ENCODE results near the gene GPR52.
A peak's percentile ranks its signal among the peaks of the same experiment; 100 is the strongest.

GPR52 gene

DNA sequence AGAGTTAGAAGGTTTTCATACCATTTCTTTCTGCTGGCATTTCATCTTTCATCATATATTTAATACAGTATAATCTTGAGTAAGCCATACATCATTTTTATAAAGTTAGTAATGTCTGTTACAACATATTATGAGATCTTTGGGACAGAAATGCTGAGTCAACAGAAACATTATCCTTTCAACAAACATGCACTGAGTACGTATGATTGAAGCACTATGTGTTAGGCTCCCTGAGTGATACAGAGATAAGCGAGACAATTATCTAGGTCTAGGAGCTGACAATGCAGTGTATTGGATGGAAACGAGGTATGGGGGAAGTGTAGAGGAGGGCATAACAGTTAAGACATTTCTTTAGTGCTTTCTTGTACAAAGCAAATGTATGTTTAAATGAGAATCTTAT lies 19.7 kb upstream of the GPR52 start:
- no peaks in the 10 kb centered on the region for H3K4me1 ChIP-seq (ENCODE audit: control insufficient read depth, insufficient read depth, low read length)
- TF ChIP-seq SETDB1 (IDR thresholded peaks at IDR 0.05; ENCODE audit: insufficient read length, low read length) = no peak
- no peak for TF ChIP-seq ZNF350 (tag by site-specific recombination; IDR thresholded peaks at IDR 0.05)
- peak; percentile 80; the same call in 1 of the 2 replicates for TF ChIP-seq TRIM28 (IDR thresholded peaks at IDR 0.05; ENCODE audit: borderline replicate concordance, low read length)
- TF ChIP-seq ZBTB17 (tag by site-specific recombination; IDR thresholded peaks at IDR 0.05) = peak; percentile 37; the same call in 1 of the 2 replicates
- no peak overlapping the region for H3K4me3 ChIP-seq (ENCODE audit: low read depth, low read length)
- H3K27ac ChIP-seq (ENCODE audit: extremely low read depth, low read depth, low read length) = no peak overlapping the region
- no peaks in the 10 kb centered on the region for H3K9me3 ChIP-seq (ENCODE audit: control insufficient read depth, insufficient read depth, low read depth, low read length)
- POLR2A ChIA-PET = no interaction called here
- CTCF ChIA-PET = interaction anchor here (2.3 to 2.5 kb wide), 2 partner anchors 15 to 165 kb away, joined by 5 to 7 read pairs; no protein-coding TSS in a partner anchor
- H3K36me3 ChIP-seq (ENCODE audit: control insufficient read depth in 2 of 2, insufficient read depth in 1 of 2, low read length in 2 of 2) = no peaks in the 10 kb centered on the region

- Histone ChIP-seq H3K4me3 (ENCODE audit: low read depth, low read length) (no peak overlapping the region), H3K27ac (ENCODE audit: extremely low read depth, low read depth, low read length) (no peak overlapping the region), H3K36me3 (ENCODE audit: control insufficient read depth in 2 of 2, insufficient read depth in 1 of 2, low read length in 2 of 2) (no peaks in the 10 kb centered on the region), H3K9me3 (ENCODE audit: control insufficient read depth, insufficient read depth, low read depth, low read length) (no peaks in the 10 kb centered on the region), H3K4me1 (ENCODE audit: control insufficient read depth, insufficient read depth, low read length) (no peaks in the 10 kb centered on the region)
- TF ChIP-seq, protein P1, sequence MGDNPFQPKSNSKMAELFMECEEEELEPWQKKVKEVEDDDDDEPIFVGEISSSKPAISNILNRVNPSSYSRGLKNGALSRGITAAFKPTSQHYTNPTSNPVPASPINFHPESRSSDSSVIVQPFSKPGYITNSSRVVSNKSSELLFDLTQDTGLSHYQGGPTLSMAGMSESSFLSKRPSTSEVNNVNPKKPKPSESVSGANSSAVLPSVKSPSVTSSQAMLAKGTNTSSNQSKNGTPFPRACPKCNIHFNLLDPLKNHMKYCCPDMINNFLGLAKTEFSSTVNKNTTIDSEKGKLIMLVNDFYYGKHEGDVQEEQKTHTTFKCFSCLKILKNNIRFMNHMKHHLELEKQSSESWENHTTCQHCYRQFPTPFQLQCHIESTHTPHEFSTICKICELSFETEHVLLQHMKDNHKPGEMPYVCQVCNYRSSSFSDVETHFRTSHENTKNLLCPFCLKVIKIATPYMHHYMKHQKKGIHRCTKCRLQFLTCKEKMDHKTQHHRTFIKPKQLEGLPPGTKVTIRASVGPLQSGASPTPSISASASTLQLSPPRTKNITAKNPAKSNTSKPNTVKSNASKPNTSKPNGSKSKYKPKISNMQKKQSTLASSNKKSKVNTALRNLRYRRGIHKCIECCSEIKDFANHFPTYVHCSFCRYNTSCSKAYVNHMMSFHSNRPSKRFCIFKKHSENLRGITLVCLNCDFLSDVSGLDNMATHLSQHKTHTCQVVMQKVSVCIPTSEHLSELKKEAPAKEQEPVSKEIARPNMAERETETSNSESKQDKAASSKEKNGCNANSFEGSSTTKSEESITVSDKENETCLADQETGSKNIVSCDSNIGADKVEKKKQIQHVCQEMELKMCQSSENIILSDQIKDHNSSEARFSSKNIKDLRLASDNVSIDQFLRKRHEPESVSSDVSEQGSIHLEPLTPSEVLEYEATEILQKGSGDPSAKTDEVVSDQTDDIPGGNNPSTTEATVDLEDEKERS (tag by site-specific recombination; IDR thresholded peaks at IDR 0.05) = no peak
- TF ChIP-seq ZNF202 (tag by site-specific recombination; IDR thresholded peaks at IDR 0.05; ENCODE audit: borderline replicate concordance) (no peak), ZNF701 (tag by site-specific recombination; IDR thresholded peaks at IDR 0.05) (no peak), ZNF114 (tag by site-specific recombination; IDR thresholded peaks at IDR 0.05) (no peak), TCF7L2 (IDR thresholded peaks at IDR 0.05; ENCODE audit: borderline replicate concordance, low read depth, low read length) (no peak), ZNF221 (tag by site-specific recombination; IDR thresholded peaks at IDR 0.05; ENCODE audit: borderline replicate concordance) (no peak), ZNF239 (tag by site-specific recombination; IDR thresholded peaks at IDR 0.05) (no peak), REPIN1 (tag by site-specific recombination; IDR thresholded peaks at IDR 0.05; ENCODE audit: low read depth) (no peak), YY2 (tag by site-specific recombination; IDR thresholded peaks at IDR 0.05) (no peak), GLIS1 (tag by site-specific recombination; IDR thresholded peaks at IDR 0.05) (no peak), PRDM10 (tag by site-specific recombination; IDR thresholded peaks at IDR 0.05) (no peak), ZNF585B (tag by site-specific recombination; IDR thresholded peaks at IDR 0.05) (no peak), ZNF174 (tag by site-specific recombination; IDR thresholded peaks at IDR 0.05) (no peak), GLI4 (tag by site-specific recombination; IDR thresholded peaks at IDR 0.05) (no peak), ZNF416 (tag by site-specific recombination; IDR thresholded peaks at IDR 0.05) (no peak)
- TF ChIP-seq, protein P2, sequence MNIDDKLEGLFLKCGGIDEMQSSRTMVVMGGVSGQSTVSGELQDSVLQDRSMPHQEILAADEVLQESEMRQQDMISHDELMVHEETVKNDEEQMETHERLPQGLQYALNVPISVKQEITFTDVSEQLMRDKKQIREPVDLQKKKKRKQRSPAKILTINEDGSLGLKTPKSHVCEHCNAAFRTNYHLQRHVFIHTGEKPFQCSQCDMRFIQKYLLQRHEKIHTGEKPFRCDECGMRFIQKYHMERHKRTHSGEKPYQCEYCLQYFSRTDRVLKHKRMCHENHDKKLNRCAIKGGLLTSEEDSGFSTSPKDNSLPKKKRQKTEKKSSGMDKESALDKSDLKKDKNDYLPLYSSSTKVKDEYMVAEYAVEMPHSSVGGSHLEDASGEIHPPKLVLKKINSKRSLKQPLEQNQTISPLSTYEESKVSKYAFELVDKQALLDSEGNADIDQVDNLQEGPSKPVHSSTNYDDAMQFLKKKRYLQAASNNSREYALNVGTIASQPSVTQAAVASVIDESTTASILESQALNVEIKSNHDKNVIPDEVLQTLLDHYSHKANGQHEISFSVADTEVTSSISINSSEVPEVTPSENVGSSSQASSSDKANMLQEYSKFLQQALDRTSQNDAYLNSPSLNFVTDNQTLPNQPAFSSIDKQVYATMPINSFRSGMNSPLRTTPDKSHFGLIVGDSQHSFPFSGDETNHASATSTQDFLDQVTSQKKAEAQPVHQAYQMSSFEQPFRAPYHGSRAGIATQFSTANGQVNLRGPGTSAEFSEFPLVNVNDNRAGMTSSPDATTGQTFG (tag by site-specific recombination; IDR thresholded peaks at IDR 0.05; ENCODE audit: borderline replicate concordance) = no peak
- POLR2A ChIA-PET = no interaction called here
- CTCF ChIA-PET = interaction anchor here (0.6 to 2.5 kb wide), 5 partner anchors 15 to 1603 kb away, joined by 3 to 7 read pairs (median 3); no protein-coding TSS in a partner anchor
Observed at GRCh38 chr1:174428739-174429138, 19.0 kb upstream of the GPR52 start.
